Stomach (tissue), 9 donors: ENCODE data around the gene NAA11. TPM values are rescaled to one million over a fixed set of nuclear protein-coding genes. Genes with fewer than 3 reads are reported as not detected.

ENCODE experiments used
- DNase-seq, 2 donors: peaks; one replicate each; pipeline versions ENCODE4 v3.0.0 to v3.0.0-alpha.2; 2013 to 2019
- H3K27ac ChIP-seq, 5 donors: fragments of 200-600 bp in 4 of 5; sonication (generic) in 4 of 5; one replicate each; pipeline ENCODE4 v1.5.1; 2013 to 2019; ENCODE audit warnings: mild to moderate bottlenecking in 1 of 5, moderate library complexity in 1 of 5
- H3K27me3 ChIP-seq, 3 donors: fragments of 200-600 bp; sonication (generic); one replicate each; pipeline ENCODE4 v1.5.1; 2017 to 2019; ENCODE audit warnings: mixed run types in 1 of 3
- H3K36me3 ChIP-seq, 4 donors: fragments of 200-600 bp; sonication (generic); 1 replicate in 3 of 4; 2 replicates in 1 of 4; pipeline ENCODE4 v1.5.1; 2016 to 2019
- H3K4me1 ChIP-seq, 4 donors: fragments of 200-600 bp; sonication (generic); one replicate each; pipeline ENCODE4 v1.5.1; 2016 to 2019
- H3K4me3 ChIP-seq, 4 donors: fragments of 200-600 bp; sonication (generic) in 3 of 4; one replicate each; pipeline ENCODE4 v1.5.1; 2016 to 2019; ENCODE audit warnings: mild to moderate bottlenecking in 1 of 4
- H3K9me3 ChIP-seq, 4 donors: fragments of 200-600 bp; sonication (generic); one replicate each; pipeline ENCODE4 v1.5.1; 2016 to 2019
- EP300 ChIP-seq: sonication (generic); formaldehyde crosslinking; IDR thresholded peaks from one replicate; pipeline ENCODE4 v1.6.1; 2017; ENCODE audit warnings: antibody characterized with exemption
- POLR2A ChIP-seq, 4 donors: fragments of 450-650 bp; IDR thresholded peaks; one replicate each; pipeline ENCODE4 v1.6.1; 2016; ENCODE audit warnings: antibody characterized with exemption in 4 of 4, control low read depth in 2 of 4, mild to moderate bottlenecking in 1 of 4, moderate library complexity in 1 of 4
- POLR2AphosphoS5 ChIP-seq, 3 donors: sonication (generic); formaldehyde crosslinking; IDR thresholded peaks; one replicate each; pipeline ENCODE4 v1.6.1; 2016; ENCODE audit warnings: antibody characterized with exemption in 3 of 3
- whole genome bisulfite sequencing, 5 donors: extraction: QIAGEN DNeasy Blood & Tissue Kit in 3 of 5; methylation state at CpG; one replicate each; pipeline versions ENCODE4 v1.1.5 to v1.1.7; 2013 to 2018; 5-methylcytosine and 5-hydroxymethylcytosine counted together
- intact Hi-C: fragments of 100-400 bp; cut with DNase I; formaldehyde crosslinking; loops from one replicate; pipeline ENCODE4 v1.15.1; 2023; ENCODE audit warnings: low total_unique reads
- polyA plus RNA-seq, 3 donors: library from polyadenylated mRNA; stranded (reverse); fragments of 200-250 nt; gene quantifications; one replicate each; pipeline ENCODE4 v1.2.3, GENCODE V29; 2013
- total RNA-seq, 5 donors: library from RNA; depleted of rRNA; stranded (reverse); fragments of >200 nt; gene quantifications; one replicate each; pipeline versions ENCODE4 v1.1.0 to v1.2.3, GENCODE V29; 2014 to 2016
- TF ChIP-seq, protein P1 (sequence below), 7 experiments: fragments of 450-650 bp in 4 of 7; fragments of 200-600 bp in 3 of 7; sonication (generic) in 3 of 7; IDR thresholded peaks; one replicate each; pipeline ENCODE4 v1.5.1; 2016 to 2019; ENCODE audit warnings: antibody characterized with exemption in 7 of 7, control low read depth in 2 of 7, mild to moderate bottlenecking in 1 of 7
- donor health status: healthy with polysubstance abuse.
- donor health status: Bipolar disorder and iron deficiency.
- donor health status: healthy.

NAA11 gene
- total and polyA plus RNA-seq, 8 donors, result not detected

DNA sequence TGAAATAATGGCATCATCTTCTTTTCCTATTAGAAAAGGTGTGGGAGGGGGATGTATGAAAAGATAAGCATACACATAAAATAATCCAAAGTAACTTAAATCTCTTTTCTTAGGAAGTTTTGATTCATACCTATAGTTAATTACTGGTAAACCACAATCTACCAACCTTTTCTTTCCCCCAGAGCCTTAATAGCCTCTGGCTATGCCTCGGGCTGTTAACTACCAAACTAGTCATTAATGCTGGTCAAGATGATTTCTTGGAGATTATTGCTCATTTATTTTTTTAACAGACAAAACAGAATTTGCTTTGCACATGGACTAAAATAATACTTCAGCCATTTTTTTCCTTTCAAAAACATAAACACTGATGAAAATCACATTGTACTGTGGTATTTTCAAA, 16.9 kb downstream of the NAA11 start:
- no peak for DNase-seq
- Histone ChIP-seq H3K27me3 (no peaks in the 10 kb centered on the region), H3K9me3 (no peaks in the 10 kb centered on the region), H3K4me3 (no peak overlapping the region), H3K4me1 (no peaks in the 10 kb centered on the region), H3K27ac (no peak overlapping the region), H3K36me3 (no peaks in the 10 kb centered on the region)
- intact Hi-C loops, result no loop called here
- WGBS, 5 donors, result 83 to 93% (median 88%) methylated on average over 1 of the region's 1 CpG
- TF ChIP-seq EP300 (no peak), POLR2A (IDR thresholded peaks at IDR 0.05) (no peak)
- TF ChIP-seq, protein P1, sequence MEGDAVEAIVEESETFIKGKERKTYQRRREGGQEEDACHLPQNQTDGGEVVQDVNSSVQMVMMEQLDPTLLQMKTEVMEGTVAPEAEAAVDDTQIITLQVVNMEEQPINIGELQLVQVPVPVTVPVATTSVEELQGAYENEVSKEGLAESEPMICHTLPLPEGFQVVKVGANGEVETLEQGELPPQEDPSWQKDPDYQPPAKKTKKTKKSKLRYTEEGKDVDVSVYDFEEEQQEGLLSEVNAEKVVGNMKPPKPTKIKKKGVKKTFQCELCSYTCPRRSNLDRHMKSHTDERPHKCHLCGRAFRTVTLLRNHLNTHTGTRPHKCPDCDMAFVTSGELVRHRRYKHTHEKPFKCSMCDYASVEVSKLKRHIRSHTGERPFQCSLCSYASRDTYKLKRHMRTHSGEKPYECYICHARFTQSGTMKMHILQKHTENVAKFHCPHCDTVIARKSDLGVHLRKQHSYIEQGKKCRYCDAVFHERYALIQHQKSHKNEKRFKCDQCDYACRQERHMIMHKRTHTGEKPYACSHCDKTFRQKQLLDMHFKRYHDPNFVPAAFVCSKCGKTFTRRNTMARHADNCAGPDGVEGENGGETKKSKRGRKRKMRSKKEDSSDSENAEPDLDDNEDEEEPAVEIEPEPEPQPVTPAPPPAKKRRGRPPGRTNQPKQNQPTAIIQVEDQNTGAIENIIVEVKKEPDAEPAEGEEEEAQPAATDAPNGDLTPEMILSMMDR (IDR thresholded peaks at IDR 0.05), result no peak

DNA sequence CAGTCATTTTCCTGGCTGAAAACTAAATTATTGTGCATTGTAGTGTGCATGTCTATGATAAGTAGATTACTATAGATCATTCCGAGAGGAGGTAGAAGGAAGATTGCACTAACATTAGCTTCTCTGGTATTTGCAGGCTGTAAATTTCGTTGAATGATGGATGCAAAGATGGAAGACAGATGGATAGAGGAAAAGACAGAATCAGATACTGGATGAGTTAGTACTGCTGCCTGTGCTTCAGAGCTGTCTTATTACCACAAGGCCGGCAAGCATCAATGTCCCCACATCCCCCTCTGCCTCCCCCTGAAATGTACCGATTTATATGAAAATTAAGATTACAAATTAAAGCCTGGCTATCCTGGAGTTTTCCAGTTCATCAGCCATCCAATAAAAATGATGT, 17.7 kb downstream of the NAA11 start:
- 80 to 84% (median 82%) methylated on average over 4 of the region's 4 CpGs for WGBS, 5 donors

DNA sequence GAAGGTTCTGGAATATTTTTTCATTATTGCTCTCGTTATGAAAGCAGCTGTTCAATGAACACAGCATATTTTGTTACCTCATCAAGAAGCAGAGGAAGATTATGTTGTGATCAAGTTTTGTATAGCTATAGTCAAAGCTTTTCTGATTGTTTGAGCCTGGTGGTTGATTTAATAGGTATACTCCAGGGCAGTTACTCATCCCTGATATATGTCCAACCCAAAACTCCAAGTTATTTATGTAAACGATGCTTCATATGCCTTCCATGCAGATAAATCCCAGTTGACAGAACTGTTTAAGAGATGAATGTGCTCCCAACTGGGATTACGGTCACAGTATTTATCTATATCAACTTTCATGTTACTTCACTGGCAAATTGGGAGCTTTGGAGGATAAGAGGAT, 19.1 kb downstream of the NAA11 start:
- Histone ChIP-seq H3K9me3 (no peaks in the 10 kb centered on the region), H3K36me3 (no peaks in the 10 kb centered on the region), H3K27ac (no peak overlapping the region), H3K4me3 (no peak overlapping the region), H3K27me3 (no peaks in the 10 kb centered on the region), H3K4me1 (no peaks in the 10 kb centered on the region)
- DNase-seq, result no peak
- intact Hi-C loops, result no loop called here
- no peak for TF ChIP-seq EP300
- no peak for TF ChIP-seq POLR2AphosphoS5 (IDR thresholded peaks at IDR 0.05)
- no peak for TF ChIP-seq POLR2A (IDR thresholded peaks at IDR 0.05)
- TF ChIP-seq, protein P1 (IDR thresholded peaks at IDR 0.05), result no peak
- WGBS, 5 donors, result 66 to 83% (median 77%) methylated on average over 3 of the region's 3 CpGs

More for the DNA sequence above, 17.7 kb downstream of the NAA11 start:
- Histone ChIP-seq H3K4me1 (no peaks in the 10 kb centered on the region), H3K4me3 (no peak overlapping the region), H3K27ac (no peak overlapping the region), H3K9me3 (no peaks in the 10 kb centered on the region), H3K36me3 (no peaks in the 10 kb centered on the region), H3K27me3 (no peaks in the 10 kb centered on the region)
- DNase-seq, result no peak
- TF ChIP-seq POLR2AphosphoS5 (IDR thresholded peaks at IDR 0.05) (no peak), EP300 (no peak), POLR2A (IDR thresholded peaks at IDR 0.05) (no peak)
- TF ChIP-seq, protein P1 (IDR thresholded peaks at IDR 0.05), result no peak
- intact Hi-C loops, result no loop called here

DNA sequence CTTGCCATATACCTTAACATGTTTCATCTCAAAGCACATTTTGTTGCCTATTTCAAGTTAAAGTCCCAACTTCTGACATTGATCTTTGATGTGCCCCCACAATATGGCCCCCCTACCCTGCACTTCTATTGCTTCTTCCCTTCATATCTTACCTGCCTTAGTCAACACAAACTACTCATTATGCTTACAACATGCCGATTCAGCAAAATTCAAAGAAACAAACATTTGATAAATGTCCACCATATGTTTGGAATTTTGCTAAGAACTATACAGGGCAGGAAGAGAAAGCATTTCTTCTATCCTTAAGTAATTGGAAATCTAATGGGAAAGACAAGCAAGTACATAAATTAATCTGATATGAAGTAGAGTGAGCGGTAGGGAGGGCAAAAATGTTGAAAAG, 25.6 kb downstream of the NAA11 start:
- Histone ChIP-seq H3K4me3 (no peak overlapping the region), H3K36me3 (no peaks in the 10 kb centered on the region), H3K27ac (no peak overlapping the region), H3K27me3 (no peaks in the 10 kb centered on the region), H3K4me1 (no peaks in the 10 kb centered on the region), H3K9me3 (no peaks in the 10 kb centered on the region)
- intact Hi-C loops, result no loop called here
- no peak for TF ChIP-seq POLR2AphosphoS5 (IDR thresholded peaks at IDR 0.05)
- no peak for TF ChIP-seq EP300
- no peak for TF ChIP-seq POLR2A (IDR thresholded peaks at IDR 0.05)
- TF ChIP-seq, protein P1 (IDR thresholded peaks at IDR 0.05), result no peak
- 70 to 85% (median 81%) methylated on average over 2 of the region's 2 CpGs for WGBS, 5 donors
- no peak for DNase-seq
